Mesothelial cell of epicardium (in vitro differentiated cells): ENCODE data around the gene GAN. TPM values are rescaled to one million over a fixed set of nuclear protein-coding genes. Genes with fewer than 3 reads are reported as not detected.

Source experiments
- DNase-seq, 2 experiments: peaks; one replicate each; pipeline ENCODE4 v3.0.0; 2021; ENCODE audit warnings: low spot score in 2 of 2; ENCODE audit not compliant: unreplicated experiment in 2 of 2
- H3K27ac Mint-ChIP-seq: 2 replicates; pipeline ENCODE4 v1.8.0; 2021; ENCODE audit warnings: mixed read lengths
- H3K27me3 Mint-ChIP-seq: 2 replicates; pipeline ENCODE4 v1.8.0; 2021; ENCODE audit warnings: low read depth, mixed read lengths
- H3K36me3 Mint-ChIP-seq: 2 replicates; pipeline ENCODE4 v1.8.0; 2021; ENCODE audit warnings: mixed read lengths
- H3K4me1 Mint-ChIP-seq: 2 replicates; pipeline ENCODE4 v1.8.0; 2021; ENCODE audit warnings: mixed read lengths
- H3K4me3 Mint-ChIP-seq: 2 replicates; pipeline ENCODE4 v1.8.0; 2021; ENCODE audit warnings: mild to moderate bottlenecking, moderate library complexity, mixed read lengths
- H3K9me3 Mint-ChIP-seq: 2 replicates; pipeline ENCODE4 v1.8.0; 2021; ENCODE audit warnings: mixed read lengths
- CTCF ChIP-seq: fragments of 200-600 bp; sonication (generic); IDR thresholded peaks from one replicate; pipeline ENCODE4 v1.5.0; 2021; ENCODE audit warnings: antibody characterized with exemption; ENCODE audit not compliant: unreplicated experiment
- total RNA-seq: library from RNA; stranded (reverse); gene quantifications from 3 replicates; pipeline ENCODE4 v1.2.1, GENCODE V29; 2021

Gene GAN
- total RNA-seq = 13.9 to 15.6 TPM (median 14.2 TPM) in 3 replicates

- no peaks in the 10 kb centered on the region for H3K9me3 Mint-ChIP-seq
- H3K36me3 Mint-ChIP-seq = no peaks in the 10 kb centered on the region
- peak within 1 kb of the TSS; percentile 94 for H3K4me3 Mint-ChIP-seq
- peak within 1 kb of the TSS; percentile 96 for H3K27ac Mint-ChIP-seq
- H3K27me3 Mint-ChIP-seq = no peaks in the 10 kb centered on the region
- peaks cover 34% of the 10 kb centered on the region for H3K4me1 Mint-ChIP-seq
- no peak for TF ChIP-seq CTCF
- peak; percentile 90 to 94 for DNase-seq
These were observed at the start of gene GAN for GRCh38 chr16:81314603-81315270. GAN (plus strand) TSS chr16:81314962; CDS start chr16:81315114, 152 bp downstream.

- Mint-ChIP-seq H3K9me3 (peaks cover 5% of the 10 kb centered on the region), H3K27me3 (no peaks in the 10 kb centered on the region), H3K27ac (no peak overlapping the region), H3K4me3 (no peak overlapping the region), H3K4me1 (peaks cover 34% of the 10 kb centered on the region), H3K36me3 (no peaks in the 10 kb centered on the region)
- DNase-seq = no peak
- no peak for TF ChIP-seq CTCF
These were observed 49.7 kb upstream of the GAN start for GRCh38 chr16:81265052-81265451.

GRCh38 chr16:81265658-81266451 is 48.9 kb upstream of the GAN start:
- H3K27me3 Mint-ChIP-seq = no peaks in the 10 kb centered on the region
- TF ChIP-seq CTCF = no peak
- no peaks in the 10 kb centered on the region for H3K36me3 Mint-ChIP-seq
- H3K9me3 Mint-ChIP-seq = peaks cover 5% of the 10 kb centered on the region
- H3K4me1 Mint-ChIP-seq = peaks cover 32% of the 10 kb centered on the region
- no peak overlapping the region for H3K4me3 Mint-ChIP-seq
- no peak overlapping the region for H3K27ac Mint-ChIP-seq
- DNase-seq = no peak

- Mint-ChIP-seq H3K4me3 (no peak overlapping the region), H3K27me3 (no peaks in the 10 kb centered on the region), H3K36me3 (no peaks in the 10 kb centered on the region), H3K9me3 (peaks cover 5% of the 10 kb centered on the region), H3K4me1 (peaks cover 32% of the 10 kb centered on the region), H3K27ac (no peak overlapping the region)
- no peak for TF ChIP-seq CTCF
- DNase-seq = no peak
These were observed 48.1 kb upstream of the GAN start for GRCh38 chr16:81266680-81267095.

GRCh38 chr16:81268509-81268908 is 46.3 kb upstream of the GAN start:
- H3K27me3 Mint-ChIP-seq = no peaks in the 10 kb centered on the region
- no peak overlapping the region for H3K27ac Mint-ChIP-seq
- peaks cover 30% of the 10 kb centered on the region for H3K4me1 Mint-ChIP-seq
- no peaks in the 10 kb centered on the region for H3K36me3 Mint-ChIP-seq
- TF ChIP-seq CTCF = no peak
- no peak overlapping the region for H3K4me3 Mint-ChIP-seq
- DNase-seq = no peak
- H3K9me3 Mint-ChIP-seq = peaks cover 5% of the 10 kb centered on the region
